Gastroesophageal sphincter (tissue), 4 donors: ENCODE data around the gene NGLY1. TPM values are rescaled to one million over a fixed set of nuclear protein-coding genes. Genes with fewer than 3 reads are reported as not detected.

Source experiments
- ATAC-seq: fragments of 150-250 bp; one replicate; pipeline ENCODE4 v1.9.1; 2016; ENCODE audit warnings: mild to moderate bottlenecking, moderate library complexity
- H3K27ac ChIP-seq, 4 donors: fragments of 200-600 bp; sonication (generic) in 3 of 4; 1 replicate in 3 of 4; 2 replicates in 1 of 4; pipeline ENCODE4 v1.5.1; 2016 to 2019
- H3K27me3 ChIP-seq: fragments of 200-600 bp; sonication (generic); one replicate; pipeline ENCODE4 v1.5.1; 2019
- H3K36me3 ChIP-seq, 2 donors: fragments of 200-600 bp; sonication (generic); one replicate each; pipeline ENCODE4 v1.5.1; 2019; ENCODE audit warnings: control low read depth in 1 of 2
- H3K4me1 ChIP-seq, 3 donors: fragments of 200-600 bp; sonication (generic); 1 replicate in 2 of 3; 2 replicates in 1 of 3; pipeline ENCODE4 v1.5.1; 2016 to 2019; ENCODE audit warnings: control low read depth in 2 of 3
- H3K4me3 ChIP-seq, 2 donors: fragments of 200-600 bp; sonication (generic); one replicate each; pipeline ENCODE4 v1.5.1; 2019; ENCODE audit warnings: mild to moderate bottlenecking in 1 of 2, moderate library complexity in 1 of 2
- H3K9me3 ChIP-seq, 3 donors: fragments of 200-600 bp; sonication (generic); one replicate each; pipeline ENCODE4 v1.5.1; 2017 to 2019; ENCODE audit warnings: control low read depth in 2 of 3
- CTCF ChIP-seq, 4 experiments: fragments of 200-600 bp in 2 of 4; fragments of 450-650 bp in 2 of 4; sonication (generic) in 1 of 4; IDR thresholded peaks; one replicate each; pipeline ENCODE4 v1.5.1; 2017 to 2019; ENCODE audit warnings: antibody characterized with exemption in 4 of 4, mild to moderate bottlenecking in 2 of 4, moderate library complexity in 2 of 4
- EP300 ChIP-seq: sonication (generic); formaldehyde crosslinking; IDR thresholded peaks from one replicate; pipeline ENCODE4 v1.6.1; 2017; ENCODE audit warnings: antibody characterized with exemption, mild to moderate bottlenecking
- POLR2A ChIP-seq, 2 donors: fragments of 450-650 bp; IDR thresholded peaks; one replicate each; pipeline ENCODE4 v1.6.1; 2017; ENCODE audit warnings: antibody characterized with exemption in 2 of 2, mild to moderate bottlenecking in 2 of 2, moderate library complexity in 1 of 2
- POLR2AphosphoS5 ChIP-seq: sonication (generic); formaldehyde crosslinking; IDR thresholded peaks from one replicate; pipeline ENCODE4 v1.6.1; 2017; ENCODE audit warnings: antibody characterized with exemption
- WGBS, 2 donors: methylation state at CpG; one replicate each; pipeline ENCODE4 v1.1.5; 2018; ENCODE audit warnings: low coverage in 1 of 2; 5-methylcytosine and 5-hydroxymethylcytosine counted together
- total RNA-seq, 4 donors: library from RNA; depleted of rRNA; stranded (reverse); fragments of >200 nt; gene quantifications; one replicate each; pipeline ENCODE4 v1.1.0, GENCODE V29; 2016

Gene NGLY1
- total RNA-seq, 4 donors from 2014 or later = 20.8 to 28.2 (median 25.4) TPM

- TF ChIP-seq POLR2AphosphoS5 = no peak
- no peak for TF ChIP-seq EP300
- TF ChIP-seq POLR2A (IDR thresholded peaks at IDR 0.05) = no peak
- TF ChIP-seq CTCF (IDR thresholded peaks at IDR 0.05) = no peak
- no peak for ATAC-seq
- 96 to 100% methylated on average over 2 to 3 of the region's 3 CpGs for WGBS, 2 donors
These were observed 38.8 kb downstream of the NGLY1 start for GRCh38 chr3:25744470-25744869.

GRCh38 chr3:25728101-25728500, 55.1 kb downstream of the NGLY1 start:
- H3K27me3 ChIP-seq = no peaks in the 10 kb centered on the region
- H3K36me3 ChIP-seq = peaks cover 0 to 72% of the 10 kb centered on the region in 2 donors
- ATAC-seq = no peak
- no peak overlapping the region for H3K4me3 ChIP-seq
- no peaks in the 10 kb centered on the region for H3K9me3 ChIP-seq
- TF ChIP-seq EP300 (no peak), CTCF (IDR thresholded peaks at IDR 0.05) (no peak), POLR2A (IDR thresholded peaks at IDR 0.05) (no peak), POLR2AphosphoS5 (no peak)
- no peaks in the 10 kb centered on the region for H3K4me1 ChIP-seq
- no peak overlapping the region for H3K27ac ChIP-seq

More at GRCh38 chr3:25744470-25744869, 38.8 kb downstream of the NGLY1 start:
- H3K4me3 ChIP-seq = no peak overlapping the region
- no peaks in the 10 kb centered on the region for H3K27me3 ChIP-seq
- H3K27ac ChIP-seq = no peak overlapping the region
- H3K9me3 ChIP-seq = no peaks in the 10 kb centered on the region
- peaks cover 0 to 45% of the 10 kb centered on the region in 2 donors for H3K36me3 ChIP-seq
- H3K4me1 ChIP-seq = no peaks in the 10 kb centered on the region

GRCh38 chr3:25727316-25727715, 55.9 kb downstream of the NGLY1 start:
- no peak overlapping the region for H3K27ac ChIP-seq
- no peak for ATAC-seq
- no peaks in the 10 kb centered on the region for H3K9me3 ChIP-seq
- H3K4me3 ChIP-seq = no peak overlapping the region
- H3K4me1 ChIP-seq = no peaks in the 10 kb centered on the region
- WGBS, 2 donors = 76 to 95% methylated on average over 5 of the region's 6 CpGs
- no peaks in the 10 kb centered on the region for H3K27me3 ChIP-seq
- no peak for TF ChIP-seq CTCF (IDR thresholded peaks at IDR 0.05)
- H3K36me3 ChIP-seq = peaks cover 0 to 65% of the 10 kb centered on the region in 2 donors

- H3K36me3 ChIP-seq = peaks cover 0 to 50% of the 10 kb centered on the region in 2 donors
- TF ChIP-seq POLR2A (IDR thresholded peaks at IDR 0.05) (no peak), POLR2AphosphoS5 (no peak), CTCF (IDR thresholded peaks at IDR 0.05) (no peak), EP300 (no peak)
- H3K27ac ChIP-seq = no peak overlapping the region
- 73 to 93% methylated on average over 1 to 3 of the region's 3 CpGs for WGBS, 2 donors
- ATAC-seq = no peak
- H3K4me1 ChIP-seq = no peaks in the 10 kb centered on the region
- no peaks in the 10 kb centered on the region for H3K27me3 ChIP-seq
- H3K4me3 ChIP-seq = no peak overlapping the region
- no peaks in the 10 kb centered on the region for H3K9me3 ChIP-seq
These were observed 57.4 kb downstream of the NGLY1 start for GRCh38 chr3:25725810-25726209.

GRCh38 chr3:25724948-25725645, 58.1 kb downstream of the NGLY1 start:
- TF ChIP-seq POLR2AphosphoS5 (no peak), POLR2A (IDR thresholded peaks at IDR 0.05) (no peak), EP300 (no peak), CTCF (IDR thresholded peaks at IDR 0.05) (no peak)
- WGBS, 2 donors = 100% methylated on average over 2 of the region's 2 CpGs; no CpG with 5 or more reads in 1 of the 2 donors
- Histone ChIP-seq H3K36me3 (peaks cover 0 to 47% of the 10 kb centered on the region in 2 donors), H3K9me3 (no peaks in the 10 kb centered on the region), H3K4me3 (no peak overlapping the region), H3K27me3 (no peaks in the 10 kb centered on the region), H3K27ac (no peak overlapping the region), H3K4me1 (no peaks in the 10 kb centered on the region)
- ATAC-seq = no peak
